HG03175 (cell line): ENCODE measurements around the gene KATNAL2.
"Not testable (repeated sequence)": the region's sequence is repeated elsewhere in the genome, so short reads cannot be mapped to it uniquely, and the experiment has no call there.

Experiments used
- ATAC-seq: cut with Tn5 transposase; IDR thresholded peaks from one replicate; pipeline ENCODE4 v1.9.1; 2021; ENCODE audit warnings: mild to moderate bottlenecking, moderate library complexity; ENCODE audit not compliant: unreplicated experiment

Gene KATNAL2

DNA sequence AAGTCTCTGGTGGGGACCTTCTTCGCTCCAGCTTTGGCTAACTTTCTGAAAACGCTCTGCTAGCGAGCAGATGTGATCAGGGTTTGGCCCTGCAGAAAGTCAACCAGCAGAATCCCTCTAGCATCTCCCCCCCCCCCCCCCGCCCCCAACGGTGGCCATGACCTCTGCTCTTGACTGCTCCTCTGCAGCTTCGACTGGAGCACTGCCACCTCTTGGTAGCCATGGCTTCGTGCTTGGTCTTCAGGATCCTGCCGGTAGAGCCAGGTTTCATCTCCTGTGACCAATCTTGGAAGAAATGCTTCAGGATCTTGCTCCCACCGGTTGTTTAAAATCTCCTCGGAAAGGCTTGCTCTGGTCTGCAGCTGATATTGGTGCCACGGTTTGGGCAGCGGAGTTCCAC is 113.5 kb downstream of the KATNAL2 start:
- not testable (repeated sequence) for ATAC-seq

DNA sequence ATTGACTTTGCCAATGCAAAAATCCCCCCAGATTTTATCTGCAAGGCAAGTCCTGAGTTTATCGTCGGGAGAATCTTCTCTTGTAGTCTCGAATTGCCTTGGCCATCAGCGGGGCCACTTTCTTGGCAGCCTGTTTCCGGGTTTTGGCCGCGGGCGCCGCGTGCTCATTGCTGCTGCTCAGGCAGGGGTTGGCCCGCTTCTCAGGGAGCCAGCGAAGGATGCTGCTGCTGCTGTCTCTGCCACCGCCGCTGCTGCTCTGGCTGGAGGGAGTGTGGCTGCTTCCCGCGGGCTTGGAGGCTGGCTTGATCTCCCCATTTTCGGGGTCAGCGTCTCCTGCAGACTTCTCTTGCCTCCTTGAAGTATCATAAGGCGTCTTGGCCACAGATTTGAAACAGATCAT is 115.5 kb downstream of the KATNAL2 start:
- no peak for ATAC-seq

DNA sequence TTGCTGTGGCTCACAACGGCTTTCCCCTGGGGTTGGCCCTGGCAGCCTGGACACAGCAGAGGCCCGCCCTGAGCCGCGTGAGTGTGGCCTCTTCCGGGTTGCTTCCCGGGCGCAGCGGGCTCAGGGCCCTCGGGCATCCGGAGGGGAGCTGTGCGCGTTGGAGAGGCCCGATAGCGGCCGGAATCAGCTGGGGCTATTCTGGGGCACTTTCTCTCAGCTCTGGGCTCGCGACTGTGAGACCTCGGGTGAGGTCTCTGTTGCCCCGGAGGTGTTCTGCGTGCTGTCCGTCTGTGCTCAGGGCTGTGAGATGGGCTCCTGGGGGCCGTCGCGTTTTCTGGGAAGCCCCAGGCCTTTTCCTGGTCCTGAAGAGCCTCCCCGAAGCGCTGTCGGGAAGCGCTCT is 117.2 kb downstream of the KATNAL2 start:
- ATAC-seq, result not testable (repeated sequence)

DNA sequence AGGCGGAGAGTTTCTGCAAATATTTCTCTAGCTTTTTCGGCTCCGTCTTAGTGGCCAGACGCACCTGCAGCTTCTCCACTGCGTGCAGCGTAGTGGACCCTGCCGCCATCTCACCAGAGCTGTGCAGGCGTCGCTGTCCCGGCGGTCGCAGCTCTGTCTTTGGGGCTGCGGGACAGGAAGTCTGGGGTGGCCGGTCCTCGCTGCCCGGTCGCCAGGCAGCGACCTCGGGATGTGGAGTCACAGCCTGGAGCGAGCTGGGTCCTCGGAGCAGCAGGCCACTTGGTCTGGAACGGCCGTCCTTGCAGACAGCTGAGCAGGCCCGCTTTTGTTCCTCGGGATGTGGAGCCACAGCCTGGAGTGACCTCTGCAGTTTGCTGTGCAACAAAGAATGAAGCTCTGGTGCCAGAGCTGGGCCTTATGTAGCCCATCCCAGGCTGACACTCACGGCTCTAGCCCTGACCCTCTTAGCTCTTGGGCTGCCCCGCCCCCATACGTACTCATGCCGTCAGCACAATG is 117.8 kb downstream of the KATNAL2 start, which contains the start of gene ELOA2:
Gene ELOA2 (minus strand): TSS at position 466 of the 516 bp plus-strand sequence. CDS start 357 bp downstream, at position 109.
- no peak for ATAC-seq

- ATAC-seq, result no peak
These were observed 119.0 kb downstream of the KATNAL2 start for GRCh38 chr18:47036298-47036874.

DNA sequence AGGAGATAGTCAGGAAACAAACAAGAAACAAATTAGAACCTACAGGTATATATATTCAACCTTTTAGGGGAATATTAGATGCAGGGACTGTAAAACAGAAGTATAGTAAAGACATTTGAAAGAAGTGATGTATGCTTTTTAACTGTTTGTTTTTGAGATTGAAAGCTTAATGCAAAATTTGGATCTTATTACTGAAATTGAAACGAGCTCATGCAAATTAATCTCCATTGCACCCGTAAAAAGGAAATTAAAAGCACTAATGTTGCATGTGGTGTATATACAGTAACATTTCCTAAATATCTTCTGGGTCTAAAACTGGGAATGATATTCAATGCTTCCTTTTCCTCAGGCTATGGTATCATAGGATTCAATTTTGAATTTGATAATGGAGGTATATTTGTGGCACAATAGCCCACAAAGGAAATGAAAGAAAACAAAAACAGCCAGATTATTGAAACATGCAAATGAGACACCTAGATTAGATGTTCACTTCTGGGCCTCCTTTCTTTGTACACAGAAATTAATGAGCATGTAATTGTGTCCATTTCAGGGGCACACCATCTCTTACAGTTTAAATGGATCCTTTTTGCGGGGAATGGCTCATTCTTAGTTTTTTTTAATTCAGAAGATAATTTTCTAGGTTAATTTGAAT is 119.7 kb downstream of the KATNAL2 start:
- ATAC-seq, result no peak

- ATAC-seq, result no peak
These were observed 123.6 kb downstream of the KATNAL2 start for GRCh38 chr18:47040982-47041381.

- no peak for ATAC-seq
These were observed 133.1 kb downstream of the KATNAL2 start for GRCh38 chr18:47050468-47050867.

DNA sequence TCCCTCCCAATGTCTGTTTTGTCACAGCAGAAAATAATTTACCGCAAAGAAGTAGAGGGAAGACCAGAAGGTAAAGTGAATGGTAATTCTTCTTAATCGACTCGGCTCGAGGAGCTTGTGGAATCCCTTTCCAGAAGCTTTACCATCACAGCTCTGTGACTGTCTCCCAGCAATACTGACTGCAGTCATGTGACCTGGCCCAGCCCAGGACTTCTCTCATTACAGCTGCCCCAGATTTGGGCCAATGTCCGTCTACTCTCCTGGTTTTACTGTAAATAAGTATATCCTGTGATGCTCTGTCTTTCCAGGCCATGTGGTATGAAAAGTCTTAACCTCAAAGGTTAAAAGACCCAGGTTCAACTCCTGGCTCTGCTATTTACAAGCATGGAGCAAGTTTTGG is 137.0 kb downstream of the KATNAL2 start:
- ATAC-seq, result no peak

DNA sequence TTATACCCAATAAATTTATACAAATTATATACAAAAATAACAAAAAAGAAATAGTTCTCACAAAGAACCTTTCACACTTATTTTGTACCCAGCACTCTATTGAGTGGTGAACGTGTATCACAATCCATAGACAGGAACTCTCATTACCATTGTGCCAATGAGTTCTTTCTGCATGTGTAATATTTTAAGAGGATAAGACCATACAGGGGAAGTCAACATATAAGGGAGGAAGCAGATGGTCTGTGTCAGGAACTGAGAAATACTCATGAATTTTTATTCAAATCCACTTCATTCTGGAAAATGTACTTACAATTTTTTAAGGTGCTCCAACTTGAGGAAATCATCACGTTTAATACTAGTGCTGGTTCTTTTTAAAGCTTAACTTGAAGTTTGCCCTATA is 145.1 kb downstream of the KATNAL2 start:
- no peak for ATAC-seq

- no peak for ATAC-seq
These were observed 145.7 kb downstream of the KATNAL2 start for GRCh38 chr18:47063096-47063495.

DNA sequence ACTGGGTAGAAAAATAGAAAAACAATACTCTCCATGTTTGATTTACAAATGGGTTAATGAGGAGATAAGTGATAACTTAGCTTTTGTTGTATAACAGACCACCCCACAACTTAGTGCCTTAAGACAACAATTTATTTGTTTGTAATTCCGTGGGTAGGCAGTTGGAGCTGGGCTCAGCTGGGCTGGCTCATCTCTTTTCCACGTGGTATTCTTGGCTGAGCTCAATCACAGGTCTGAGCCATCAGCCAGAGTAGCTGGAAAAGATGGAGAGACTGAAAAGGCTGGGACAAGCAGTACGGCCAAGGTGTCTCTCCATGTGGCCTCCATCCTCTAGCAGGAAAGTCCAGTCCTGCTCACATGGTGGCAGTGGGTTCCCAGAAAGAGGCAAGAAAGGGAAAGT is 150.2 kb downstream of the KATNAL2 start:
- ATAC-seq, result no peak

DNA sequence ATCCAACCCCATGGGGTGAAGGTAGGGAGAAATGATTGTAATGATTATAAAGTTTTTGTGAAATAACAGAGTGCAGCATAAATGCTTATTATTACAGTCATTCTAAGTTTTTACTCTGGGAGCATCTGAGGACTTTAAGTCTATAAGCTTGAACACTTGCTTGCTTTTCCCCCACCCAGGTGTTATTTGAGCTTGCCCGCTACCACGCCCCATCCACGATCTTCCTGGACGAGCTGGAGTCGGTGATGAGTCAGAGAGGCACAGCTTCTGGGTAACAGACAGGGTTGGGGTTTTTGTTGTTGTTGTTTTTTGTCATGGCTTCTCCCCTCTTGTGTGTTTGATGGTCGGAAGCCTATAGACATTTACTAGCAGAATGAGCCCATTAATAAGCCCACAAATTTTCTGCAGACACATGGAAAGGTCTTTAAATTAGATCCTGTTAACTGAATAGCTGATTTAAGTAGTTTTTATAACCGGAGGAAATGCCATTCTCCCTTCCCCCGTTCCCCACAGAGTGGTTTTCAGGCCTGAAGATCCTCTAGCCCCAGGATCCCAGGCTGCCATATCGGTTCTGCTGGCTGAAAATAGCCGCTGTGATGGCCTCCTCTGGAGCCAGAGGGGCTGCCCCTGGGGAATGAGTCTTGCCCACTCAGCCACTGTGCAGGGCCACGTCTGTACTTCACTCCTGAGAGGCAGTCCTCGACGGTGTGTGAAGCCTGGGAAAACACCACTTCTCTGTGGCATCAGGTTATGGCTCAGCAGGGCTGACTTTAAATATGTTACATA is 157.9 kb downstream of the KATNAL2 start:
- ATAC-seq, result no peak

DNA sequence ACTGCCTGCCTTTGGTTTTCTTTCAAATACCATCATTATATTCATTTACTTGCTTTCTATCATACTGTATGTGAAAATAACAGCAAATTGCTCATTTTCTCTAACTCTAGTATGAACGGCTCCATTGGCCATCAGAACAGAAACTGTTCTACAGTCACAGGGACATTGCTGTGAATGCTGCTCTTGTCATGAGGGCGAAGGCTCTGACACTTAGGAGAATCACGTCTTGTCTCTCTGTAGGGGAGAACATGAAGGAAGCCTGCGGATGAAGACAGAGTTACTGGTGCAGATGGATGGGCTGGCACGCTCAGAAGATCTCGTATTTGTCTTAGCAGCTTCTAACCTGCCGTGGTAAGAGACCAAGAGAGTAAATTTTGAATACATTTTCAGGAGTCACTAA is 159.7 kb downstream of the KATNAL2 start:
- no peak for ATAC-seq

DNA sequence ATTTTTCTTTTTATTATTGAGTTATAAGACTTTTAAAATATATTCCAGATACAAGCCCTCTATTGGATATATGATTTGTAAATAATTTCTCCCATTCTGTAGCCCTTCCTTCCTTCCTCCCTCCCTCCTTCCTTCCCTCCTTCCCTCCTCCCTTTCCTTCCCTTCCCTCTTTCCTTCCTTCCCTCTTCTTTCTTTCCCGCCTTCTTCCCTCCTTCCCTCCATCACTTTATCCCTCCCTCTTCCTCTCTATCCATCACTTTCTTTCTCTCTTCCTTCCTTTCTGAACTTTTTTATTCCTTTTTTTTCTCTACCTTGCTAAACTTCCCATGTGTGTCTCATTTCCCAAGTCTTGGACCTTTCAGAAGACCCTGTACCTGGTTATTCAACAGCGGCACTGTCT is 163.5 kb downstream of the KATNAL2 start:
- no peak for ATAC-seq

- ATAC-seq, result no peak
These were observed 164.2 kb downstream of the KATNAL2 start for GRCh38 chr18:47081578-47081977.

GRCh38 chr18:47087676-47088075 is 170.3 kb downstream of the KATNAL2 start:
- ATAC-seq, result no peak

- no peak for ATAC-seq
These were observed 178.4 kb downstream of the KATNAL2 start for GRCh38 chr18:47095810-47096209.

GRCh38 chr18:47100212-47100831 is 182.9 kb downstream of the KATNAL2 start:
- ATAC-seq, result no peak

DNA sequence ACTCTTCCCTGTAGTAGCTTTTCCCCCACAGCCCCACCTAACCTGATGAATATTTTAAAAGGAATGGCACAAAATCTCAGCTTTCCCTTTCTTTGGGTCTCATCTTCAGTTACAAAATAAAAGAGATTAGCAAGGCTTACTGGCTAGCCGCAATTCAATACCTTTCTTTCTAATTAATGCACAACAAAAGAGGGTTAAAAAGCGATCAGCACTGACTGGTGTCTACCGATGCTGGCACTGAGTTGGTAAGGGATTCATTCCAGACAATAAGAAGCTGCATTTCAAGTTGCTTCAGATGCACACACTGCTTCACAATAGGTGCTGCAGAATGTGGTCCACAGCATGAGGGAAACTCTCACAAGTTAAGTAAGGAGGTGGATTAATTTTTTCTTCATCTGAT is 191.0 kb downstream of the KATNAL2 start:
- no peak for ATAC-seq

GRCh38 chr18:47108998-47109405 is 191.6 kb downstream of the KATNAL2 start:
- no peak for ATAC-seq
